ENCODE results near the gene MAPRE3.

- no peak for TF ChIP-seq CTCF (IDR thresholded peaks at IDR 0.05)
- TF ChIP-seq E2F4 (CRISPR knock-in tag; IDR thresholded peaks at IDR 0.05; ENCODE audit: borderline replicate concordance, low read depth), result no peak
- TF ChIP-seq STAT6 (CRISPR knock-in tag; conservative IDR thresholded peaks at IDR 0.05; ENCODE audit: low read depth), result no peak
- TF ChIP-seq JUN (CRISPR knock-in tag; IDR thresholded peaks at IDR 0.05), result no peak
- no peak for TF ChIP-seq ESRRA (CRISPR knock-in tag; IDR thresholded peaks at IDR 0.05; ENCODE audit: borderline replicate concordance)
- TF ChIP-seq ZNF512 (CRISPR knock-in tag; IDR thresholded peaks at IDR 0.05; ENCODE audit: borderline replicate concordance), result no peak
- TF ChIP-seq ZNF263 (CRISPR knock-in tag; IDR thresholded peaks at IDR 0.05; ENCODE audit: low read depth), result no peak
- no peak for TF ChIP-seq NR2C2 (CRISPR knock-in tag; IDR thresholded peaks at IDR 0.05)
- no peak for TF ChIP-seq PRDM15 (CRISPR knock-in tag; IDR thresholded peaks at IDR 0.05)
- TF ChIP-seq ZNF121 (CRISPR knock-in tag; IDR thresholded peaks at IDR 0.05), result no peak
- no peak for TF ChIP-seq GABPB1 (CRISPR knock-in tag; IDR thresholded peaks at IDR 0.05)
- no peak for TF ChIP-seq AFF4 (CRISPR knock-in tag; IDR thresholded peaks at IDR 0.05; ENCODE audit: borderline replicate concordance)
- no peak for TF ChIP-seq HMGA2 (CRISPR knock-in tag; IDR thresholded peaks at IDR 0.05)
Measured at GRCh38 chr2:26950246-26950645, 20.2 kb upstream of the MAPRE3 start.

Data from WTC11 (cell line).